Renal cortex interstitium (tissue), 11 donors: ENCODE data around the gene JAZF1. TPM values are rescaled to one million over a fixed set of nuclear protein-coding genes. Genes with fewer than 3 reads are reported as not detected.
"Not testable (repeated sequence)": the region's sequence is repeated elsewhere in the genome, so short reads cannot be mapped to it uniquely, and the experiment has no call there.

Experiments used
- DNase-seq, 11 donors: peaks; one replicate each; pipeline ENCODE4 v3.0.0-alpha.2; 2013; ENCODE audit warnings: low read depth in 9 of 11, low spot score in 4 of 11; ENCODE audit errors: extremely low read depth in 1 of 11
- polyA plus RNA-seq, 3 donors: library from polyadenylated mRNA; unstranded; fragments of 120-200 nt; gene quantifications; one replicate each; pipeline ENCODE4 v1.2.1, GENCODE V29; 2013; ENCODE audit not compliant: insufficient read length in 3 of 3

The JAZF1 gene
- polyA plus RNA-seq, 3 donors, result 11.2 to 14.4 (median 13.8) TPM

DNA sequence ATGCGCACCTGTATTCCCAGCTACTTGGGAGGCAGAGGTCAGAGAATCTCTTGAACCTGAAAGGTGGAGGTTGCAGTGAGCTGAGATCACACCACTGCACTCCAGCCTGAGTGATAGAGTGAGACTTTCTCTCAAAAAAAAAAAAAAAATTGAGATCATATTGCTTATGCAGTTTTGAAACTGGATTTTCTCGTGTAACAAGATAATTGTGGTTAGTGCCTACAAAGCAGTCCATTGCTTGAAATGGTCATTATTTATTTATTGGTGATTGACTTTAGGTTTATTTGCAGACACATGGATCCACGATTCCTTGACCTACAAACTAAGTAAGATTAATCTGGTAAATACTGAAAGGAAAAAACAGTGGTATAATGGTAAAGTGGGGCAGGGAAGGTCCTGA lies 290.8 kb downstream of the JAZF1 start:
- no peak for DNase-seq

GRCh38 chr7:27888736-27889135 lies 291.9 kb downstream of the JAZF1 start:
- no peak for DNase-seq

DNA sequence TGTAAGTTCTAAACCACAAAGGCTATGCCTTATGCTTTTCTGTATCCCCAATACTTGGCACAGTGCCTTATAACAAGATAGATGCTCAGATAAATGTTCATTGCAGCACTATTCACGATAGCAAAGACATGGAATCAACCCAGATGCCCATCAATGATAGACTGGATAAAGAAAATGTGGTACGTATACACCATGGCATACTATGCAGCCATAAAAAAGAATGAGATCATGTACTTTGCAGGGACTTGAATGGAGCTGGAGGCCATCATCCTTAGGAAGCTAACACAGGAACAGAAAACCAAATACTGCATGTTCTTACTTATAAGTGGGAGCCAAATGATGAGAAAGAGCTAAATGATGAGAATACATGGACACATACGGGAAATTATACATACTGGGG lies 293.9 kb downstream of the JAZF1 start:
- not testable (repeated sequence) for DNase-seq

DNA sequence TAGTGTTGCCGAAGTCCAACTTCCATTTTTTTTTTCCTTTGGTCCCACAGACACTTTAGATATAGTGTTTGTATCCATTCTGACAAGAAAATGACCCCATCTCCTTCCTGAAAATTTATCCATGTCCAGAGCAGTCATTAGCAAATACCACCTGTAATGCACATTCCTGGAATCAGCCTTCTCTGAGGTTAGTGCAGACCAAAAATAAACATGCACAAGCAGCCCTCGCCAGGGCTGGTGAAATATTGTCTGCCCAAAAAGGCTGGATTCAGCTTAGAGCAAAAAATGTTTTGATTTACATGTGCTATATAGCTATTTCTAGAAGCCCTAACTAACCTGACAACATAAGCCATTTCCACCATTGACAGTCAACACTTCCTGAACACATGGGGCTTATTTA lies 294.9 kb downstream of the JAZF1 start:
- DNase-seq, result no peak

DNA sequence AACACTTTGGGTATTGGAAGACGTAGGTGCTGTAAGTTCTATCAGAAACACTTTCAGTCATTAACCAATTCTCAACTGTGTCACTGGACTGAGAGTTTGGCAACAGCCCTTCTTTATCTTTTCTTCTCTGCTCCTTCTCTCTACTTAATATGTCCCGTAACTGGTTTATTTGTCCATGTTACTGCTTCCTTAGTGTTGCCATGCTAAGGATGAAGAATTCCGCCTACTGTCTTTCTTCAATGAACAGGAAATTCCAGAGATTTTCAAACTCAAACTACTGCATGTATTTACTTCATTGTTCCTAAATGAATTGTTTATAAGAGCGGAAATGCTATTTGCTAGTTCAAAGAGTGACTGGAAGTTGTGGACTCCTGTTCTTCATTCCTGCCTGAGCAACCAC lies 296.9 kb downstream of the JAZF1 start:
- DNase-seq, result no peak

GRCh38 chr7:27876756-27877155 lies 303.8 kb downstream of the JAZF1 start:
- no peak for DNase-seq

- DNase-seq, result no peak
Measured at GRCh38 chr7:27875832-27876231, 304.8 kb downstream of the JAZF1 start.

DNA sequence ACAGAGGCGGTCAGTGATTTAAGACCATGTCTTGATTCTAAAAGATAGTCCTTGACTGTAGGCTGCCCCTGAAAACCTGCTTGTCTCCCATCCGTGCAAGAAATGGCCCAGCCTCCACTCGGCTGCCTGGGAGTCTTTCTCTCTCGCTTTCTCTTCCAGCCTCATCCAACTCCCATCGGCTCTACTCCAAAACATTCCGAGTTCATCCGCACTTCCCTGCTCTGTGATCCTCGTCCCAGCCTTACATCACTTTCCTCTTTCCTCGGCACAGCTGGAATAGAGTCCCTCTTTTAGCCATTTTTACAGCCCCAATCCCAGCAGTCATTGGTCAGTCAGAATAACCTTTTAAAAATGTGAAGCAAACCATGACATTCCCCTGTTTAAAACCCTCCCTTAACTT lies 305.5 kb downstream of the JAZF1 start:
- no peak for DNase-seq

- no peak for DNase-seq
Measured at GRCh38 chr7:27873981-27874957, 306.3 kb downstream of the JAZF1 start.

GRCh38 chr7:27872356-27873275 lies 308.0 kb downstream of the JAZF1 start:
- no peak for DNase-seq

GRCh38 chr7:27871866-27872265 lies 308.7 kb downstream of the JAZF1 start:
- no peak for DNase-seq

DNA sequence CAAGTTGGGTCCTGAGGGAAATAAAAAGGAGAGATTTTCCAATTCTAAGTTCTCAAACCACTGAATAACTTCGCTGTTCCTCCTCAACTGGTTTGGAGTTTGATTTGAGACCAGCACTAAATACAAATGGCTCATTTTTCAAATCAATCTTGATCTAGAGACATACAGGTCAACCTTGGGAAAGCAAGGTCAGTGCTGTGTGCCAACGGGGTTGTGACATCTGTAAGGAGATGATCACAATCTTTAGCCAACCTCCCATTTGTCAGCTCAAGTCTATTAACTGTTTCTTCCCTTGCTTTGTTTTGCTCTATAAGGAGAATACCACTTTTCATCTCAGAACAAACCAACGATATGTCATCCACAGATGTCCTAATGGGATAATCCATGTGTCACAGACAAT lies 309.5 kb downstream of the JAZF1 start:
- DNase-seq, result no peak

- no peak for DNase-seq
Measured at GRCh38 chr7:27870595-27870994, 310.0 kb downstream of the JAZF1 start.

GRCh38 chr7:27869056-27869455 lies 311.5 kb downstream of the JAZF1 start:
- no peak for DNase-seq

DNA sequence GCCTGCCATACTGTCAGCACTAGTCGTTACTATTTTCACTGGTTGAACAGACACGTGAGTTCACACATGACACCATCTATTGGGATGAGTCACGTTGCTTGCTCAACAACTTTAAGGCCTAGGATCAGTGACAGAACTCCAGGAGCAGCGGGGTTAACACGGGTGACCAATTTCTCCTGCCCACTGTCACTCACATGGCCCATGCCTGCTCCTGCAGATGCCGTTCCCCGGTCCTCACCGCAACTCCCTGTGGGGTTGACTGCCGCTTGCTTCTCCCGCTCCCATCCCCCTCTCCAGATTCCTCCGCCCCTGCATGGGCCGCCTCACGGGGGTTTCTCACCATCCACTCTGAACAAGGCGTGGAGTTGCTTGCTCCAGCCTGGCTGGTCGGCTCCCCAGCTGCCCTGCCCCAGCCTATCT lies 312.5 kb downstream of the JAZF1 start:
- DNase-seq, result no peak

DNA sequence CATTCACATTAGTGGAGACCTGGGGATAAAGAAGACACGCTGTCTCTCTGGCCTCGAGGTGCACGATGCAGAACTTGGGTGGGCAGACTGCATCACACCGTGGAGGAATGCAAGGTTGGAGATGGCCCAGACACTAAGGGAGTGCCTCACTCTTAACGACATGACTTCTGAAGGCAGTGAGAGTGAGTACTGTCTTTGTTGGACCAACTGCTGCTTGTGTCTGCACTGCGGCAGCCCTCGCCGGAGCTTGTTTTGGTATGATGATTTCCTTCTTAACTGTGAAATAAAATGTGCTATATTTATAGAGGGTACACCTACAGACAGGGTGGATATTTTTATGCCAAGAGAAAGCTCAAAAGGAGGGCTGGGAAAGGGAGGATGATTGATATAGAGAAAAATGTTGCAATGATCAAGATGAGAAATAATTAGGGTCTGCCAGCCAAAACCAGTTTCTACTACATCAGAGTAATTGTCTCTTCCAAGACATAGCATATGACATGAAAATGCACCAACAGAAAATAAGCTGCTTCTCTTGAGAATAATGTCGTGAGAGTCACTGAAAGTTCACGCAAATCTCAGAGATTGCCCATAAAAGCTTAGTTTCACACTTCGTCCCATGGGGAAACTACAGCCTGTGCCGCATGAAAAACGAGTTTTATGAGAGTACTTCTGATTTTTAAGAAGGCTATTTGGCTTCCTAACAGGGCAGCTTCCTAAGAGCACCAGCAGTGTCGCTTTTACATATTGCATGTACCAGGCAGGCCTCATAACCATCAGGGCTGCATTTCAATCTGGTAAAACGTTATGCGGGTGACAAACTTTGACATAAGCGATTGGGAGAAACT lies 313.5 kb downstream of the JAZF1 start:
- DNase-seq, result no peak

- no peak for DNase-seq
Measured at GRCh38 chr7:27866256-27866655, 314.3 kb downstream of the JAZF1 start.

- no peak for DNase-seq
Measured at GRCh38 chr7:27863880-27864279, 316.7 kb downstream of the JAZF1 start.

GRCh38 chr7:27861747-27862146 lies 318.8 kb downstream of the JAZF1 start:
- DNase-seq, result no peak
